Colonic mucosa (tissue), 4 donors: ENCODE results near the gene ADPRM. TPM values are rescaled to one million over a fixed set of nuclear protein-coding genes. Genes with fewer than 3 reads are reported as not detected.

Source experiments
- DNase-seq: peaks from one replicate; pipeline ENCODE4 v3.0.0-alpha.2; 2020
- H3K27ac ChIP-seq: fragments of 200-600 bp; one replicate; pipeline ENCODE4 v1.8.0; 2021
- H3K27me3 ChIP-seq: fragments of 200-600 bp; one replicate; pipeline ENCODE4 v1.8.0; 2021
- H3K36me3 ChIP-seq: fragments of 200-600 bp; one replicate; pipeline ENCODE4 v1.8.0; 2021
- H3K4me1 ChIP-seq: fragments of 200-600 bp; one replicate; pipeline ENCODE4 v1.8.0; 2021; ENCODE audit warnings: mild to moderate bottlenecking
- H3K4me3 ChIP-seq: fragments of 200-600 bp; one replicate; pipeline ENCODE4 v1.8.0; 2021
- H3K9ac ChIP-seq, 2 donors: one replicate each; pipeline ENCODE4 v1.7.0; 2013; ENCODE audit warnings: control low read depth in 2 of 2, low read depth in 2 of 2, low read length in 2 of 2
- H3K9me3 ChIP-seq: fragments of 200-600 bp; one replicate; pipeline ENCODE4 v1.8.0; 2021
- intact Hi-C: fragments of 100-400 bp; cut with DNase I; formaldehyde crosslinking; loops from one replicate; pipeline ENCODE4 v1.14.1; 2022
- total RNA-seq, 2 donors: library from RNA; stranded (reverse); fragmentation: NEBNext Ultra II Directional in 1 of 2; extraction: Animal tissue kit (Norgen Biotek cat#: 25700) in 1 of 2; gene quantifications; one replicate each; pipeline ENCODE4 v1.2.1, GENCODE V29; 2021
- TF ChIP-seq, protein P1 (sequence below): fragments of 200-600 bp; IDR thresholded peaks from one replicate; pipeline ENCODE4 v1.8.0; 2022; ENCODE audit warnings: antibody characterized with exemption, mild to moderate bottlenecking
- donor health status: healthy.
- donor health status: DM: no; HTN: no; CAD: no.
- donor health status: DM: no; HTN: no; CAD: no.

Gene ADPRM
- total RNA-seq, 2 donors from 2014 or later = 4.1 to 7.7 TPM

DNA sequence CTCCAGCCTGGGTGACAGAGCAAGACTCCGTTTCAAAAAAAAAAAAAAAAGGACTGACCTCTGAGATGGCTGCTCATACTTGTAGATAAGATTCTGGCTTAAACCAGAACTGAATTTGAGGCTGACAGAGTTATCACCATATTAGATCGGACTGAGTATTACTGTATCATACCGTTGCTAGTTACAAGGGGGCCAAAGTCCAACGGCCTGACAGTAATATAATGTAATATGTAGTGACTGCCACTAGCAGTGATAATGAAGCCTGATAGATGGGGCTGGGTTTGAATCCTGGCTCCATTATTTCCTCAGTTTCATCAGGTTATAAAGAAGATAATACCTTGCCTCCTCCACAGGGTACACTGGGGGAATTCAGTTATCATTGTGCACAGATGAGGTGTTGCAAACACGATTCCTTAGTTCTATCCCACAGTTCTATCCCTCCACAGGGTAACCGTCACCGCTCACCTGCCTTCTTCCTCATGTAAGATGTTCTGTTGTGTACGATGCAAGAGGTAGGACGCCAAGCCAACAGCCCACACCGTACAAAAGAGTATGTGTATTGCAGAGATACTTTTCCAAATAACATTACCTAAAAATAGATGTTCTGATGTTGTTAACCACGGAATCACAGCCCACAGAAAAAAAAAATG lies 27.3 kb downstream of the ADPRM start:
- H3K27ac ChIP-seq = peak overlapping the region; percentile 47
- TF ChIP-seq, protein P1, sequence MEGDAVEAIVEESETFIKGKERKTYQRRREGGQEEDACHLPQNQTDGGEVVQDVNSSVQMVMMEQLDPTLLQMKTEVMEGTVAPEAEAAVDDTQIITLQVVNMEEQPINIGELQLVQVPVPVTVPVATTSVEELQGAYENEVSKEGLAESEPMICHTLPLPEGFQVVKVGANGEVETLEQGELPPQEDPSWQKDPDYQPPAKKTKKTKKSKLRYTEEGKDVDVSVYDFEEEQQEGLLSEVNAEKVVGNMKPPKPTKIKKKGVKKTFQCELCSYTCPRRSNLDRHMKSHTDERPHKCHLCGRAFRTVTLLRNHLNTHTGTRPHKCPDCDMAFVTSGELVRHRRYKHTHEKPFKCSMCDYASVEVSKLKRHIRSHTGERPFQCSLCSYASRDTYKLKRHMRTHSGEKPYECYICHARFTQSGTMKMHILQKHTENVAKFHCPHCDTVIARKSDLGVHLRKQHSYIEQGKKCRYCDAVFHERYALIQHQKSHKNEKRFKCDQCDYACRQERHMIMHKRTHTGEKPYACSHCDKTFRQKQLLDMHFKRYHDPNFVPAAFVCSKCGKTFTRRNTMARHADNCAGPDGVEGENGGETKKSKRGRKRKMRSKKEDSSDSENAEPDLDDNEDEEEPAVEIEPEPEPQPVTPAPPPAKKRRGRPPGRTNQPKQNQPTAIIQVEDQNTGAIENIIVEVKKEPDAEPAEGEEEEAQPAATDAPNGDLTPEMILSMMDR = no peak
- DNase-seq = peak; percentile 80
- H3K4me3 ChIP-seq = no peak overlapping the region
- H3K27me3 ChIP-seq = no peaks in the 10 kb centered on the region
- no peaks in the 10 kb centered on the region for H3K36me3 ChIP-seq
- intact Hi-C loops = no loop called here
- peak overlapping the region in 1 of 2 donors; percentile 62 for H3K9ac ChIP-seq
- H3K9me3 ChIP-seq = no peaks in the 10 kb centered on the region
- H3K4me1 ChIP-seq = no peaks in the 10 kb centered on the region

DNA sequence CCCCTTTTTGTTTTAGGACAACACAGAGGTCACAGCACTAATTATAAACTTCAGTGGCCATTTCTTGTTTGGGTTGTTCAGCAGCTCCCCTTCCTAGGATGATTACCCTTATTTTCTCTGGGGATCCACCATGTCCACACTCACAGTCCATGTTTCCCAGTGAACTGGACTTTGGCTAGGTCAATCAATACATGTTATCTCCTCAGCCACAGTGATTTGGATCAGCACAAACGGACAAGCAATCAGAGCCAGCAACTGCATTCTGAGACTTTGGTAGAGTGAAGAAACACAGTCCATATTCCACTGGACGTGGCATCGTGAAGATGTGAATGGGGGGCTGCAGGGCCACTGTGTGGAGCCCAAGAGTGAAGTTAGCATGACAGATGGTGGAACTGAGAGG lies 27.9 kb downstream of the ADPRM start:
- Histone ChIP-seq H3K4me3 (no peak overlapping the region), H3K36me3 (no peaks in the 10 kb centered on the region), H3K9ac (peak overlapping the region in 1 of 2 donors; percentile 62), H3K27me3 (no peaks in the 10 kb centered on the region), H3K27ac (peak overlapping the region; percentile 47), H3K4me1 (no peaks in the 10 kb centered on the region), H3K9me3 (no peaks in the 10 kb centered on the region)
- TF ChIP-seq, protein P1 = no peak
- DNase-seq = no peak
- intact Hi-C loops = no loop called here

DNA sequence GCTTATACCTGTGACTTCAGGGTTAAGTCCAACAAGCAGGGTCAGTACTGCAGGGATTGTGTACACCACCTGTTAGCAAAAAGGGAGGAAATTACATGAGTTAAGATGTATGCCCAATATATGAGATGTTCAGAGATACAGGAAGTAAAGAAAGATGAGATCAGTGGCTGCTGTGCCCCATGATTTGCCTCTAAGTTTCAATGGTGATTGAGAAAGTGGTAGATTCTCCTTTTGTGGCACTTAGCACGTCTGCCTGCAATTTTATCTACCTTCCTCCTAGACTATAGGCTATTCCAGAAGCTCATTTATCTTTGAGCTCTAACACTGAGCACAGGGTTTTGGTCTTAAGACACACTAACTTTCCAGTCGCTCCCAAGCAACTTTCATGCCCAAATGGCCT lies 28.8 kb downstream of the ADPRM start:
- Histone ChIP-seq H3K4me3 (no peak overlapping the region), H3K9me3 (no peaks in the 10 kb centered on the region), H3K9ac (no peak overlapping the region), H3K4me1 (no peaks in the 10 kb centered on the region), H3K27ac (no peak overlapping the region), H3K36me3 (no peaks in the 10 kb centered on the region), H3K27me3 (no peaks in the 10 kb centered on the region)
- no peak for DNase-seq
- intact Hi-C loops = no loop called here
- TF ChIP-seq, protein P1 = no peak

DNA sequence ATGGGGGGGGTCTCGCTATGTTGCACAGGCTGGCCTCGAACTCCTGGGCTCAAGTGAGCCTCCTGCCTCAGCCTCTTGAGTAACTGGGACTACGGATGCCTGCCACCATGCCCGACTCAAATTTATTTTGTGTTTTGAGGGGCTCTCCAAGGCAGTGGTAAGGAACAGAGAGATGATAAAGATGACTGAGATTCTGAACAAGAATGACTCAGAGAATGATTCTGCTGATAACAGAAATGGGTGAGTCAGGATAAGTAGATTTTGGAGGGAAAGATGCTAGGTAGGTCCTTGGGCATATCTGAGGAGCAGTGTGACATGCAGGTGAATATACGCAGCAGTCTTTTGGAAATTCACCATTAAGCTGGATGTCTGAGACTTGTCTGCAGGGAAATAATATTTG lies 29.8 kb downstream of the ADPRM start:
- Histone ChIP-seq H3K9ac (no peak overlapping the region), H3K9me3 (no peaks in the 10 kb centered on the region), H3K27me3 (no peaks in the 10 kb centered on the region), H3K36me3 (no peaks in the 10 kb centered on the region), H3K4me3 (no peak overlapping the region), H3K4me1 (no peaks in the 10 kb centered on the region), H3K27ac (no peak overlapping the region)
- DNase-seq = no peak
- TF ChIP-seq, protein P1 = no peak
- intact Hi-C loops = no loop called here

DNA sequence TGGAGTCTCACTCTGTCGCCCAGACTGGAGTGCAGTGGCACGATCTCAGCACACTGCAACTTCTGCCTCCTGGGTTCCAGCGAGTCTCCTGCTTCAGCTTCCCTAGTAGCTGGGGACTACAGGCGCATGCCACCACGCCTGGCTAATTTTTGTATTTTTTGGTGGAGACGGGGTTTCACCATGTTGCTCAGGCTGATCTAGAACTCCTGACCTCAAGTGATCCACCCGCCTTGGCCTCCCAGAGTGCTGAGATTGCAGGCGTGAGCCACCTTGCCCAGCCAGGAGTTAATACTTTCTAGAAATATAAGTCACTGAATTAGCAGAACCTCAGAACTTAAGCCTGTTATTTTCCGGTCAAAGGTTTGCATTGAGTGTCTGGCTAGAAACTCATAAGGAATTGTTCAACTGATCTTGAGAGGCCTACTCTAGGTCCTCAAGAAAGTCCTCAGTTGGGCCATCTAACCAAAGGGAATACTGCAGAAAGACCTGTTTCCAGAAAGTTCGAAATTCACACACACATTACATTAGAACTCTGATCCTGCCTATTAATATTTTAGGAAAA lies 31.0 kb downstream of the ADPRM start:
- no peaks in the 10 kb centered on the region for H3K4me1 ChIP-seq
- H3K27ac ChIP-seq = no peak overlapping the region
- DNase-seq = no peak
- H3K9me3 ChIP-seq = no peaks in the 10 kb centered on the region
- no peak overlapping the region for H3K4me3 ChIP-seq
- no peaks in the 10 kb centered on the region for H3K27me3 ChIP-seq
- no peaks in the 10 kb centered on the region for H3K36me3 ChIP-seq
- TF ChIP-seq, protein P1 = no peak
- H3K9ac ChIP-seq = no peak overlapping the region
- intact Hi-C loops = no loop called here
